ENCODE data around the gene SLC6A17. TPM values are rescaled to one million over a fixed set of nuclear protein-coding genes. Genes with fewer than 3 reads are reported as not detected.

SLC6A17 gene
- total RNA-seq, 2 donors from 2014 or later: 0.51 to 1.8 TPM

DNA sequence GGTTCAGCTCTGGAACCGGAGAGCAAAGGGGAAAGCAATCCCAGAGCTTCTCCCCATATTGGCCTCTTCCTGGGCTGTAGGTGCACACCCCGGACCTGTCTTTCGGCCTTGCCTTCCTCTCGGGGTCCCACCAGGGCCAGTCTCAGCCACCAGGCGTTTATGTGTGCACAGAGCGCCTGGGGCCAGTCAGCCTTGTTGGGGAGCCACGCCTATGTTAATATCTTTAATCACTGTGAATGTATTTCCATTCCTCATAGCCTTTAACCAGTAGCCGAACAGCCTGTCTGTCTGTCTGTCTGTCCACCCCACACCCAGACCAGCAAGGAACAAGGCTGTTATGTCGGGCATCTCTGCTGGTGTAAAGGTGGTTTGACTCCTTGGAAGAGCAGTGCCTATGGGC, 78.6 kb downstream of the SLC6A17 start:
- intact Hi-C loops (cut with DNase I): no loop called here
- no peak for DNase-seq (ENCODE audit: low spot score)

DNA sequence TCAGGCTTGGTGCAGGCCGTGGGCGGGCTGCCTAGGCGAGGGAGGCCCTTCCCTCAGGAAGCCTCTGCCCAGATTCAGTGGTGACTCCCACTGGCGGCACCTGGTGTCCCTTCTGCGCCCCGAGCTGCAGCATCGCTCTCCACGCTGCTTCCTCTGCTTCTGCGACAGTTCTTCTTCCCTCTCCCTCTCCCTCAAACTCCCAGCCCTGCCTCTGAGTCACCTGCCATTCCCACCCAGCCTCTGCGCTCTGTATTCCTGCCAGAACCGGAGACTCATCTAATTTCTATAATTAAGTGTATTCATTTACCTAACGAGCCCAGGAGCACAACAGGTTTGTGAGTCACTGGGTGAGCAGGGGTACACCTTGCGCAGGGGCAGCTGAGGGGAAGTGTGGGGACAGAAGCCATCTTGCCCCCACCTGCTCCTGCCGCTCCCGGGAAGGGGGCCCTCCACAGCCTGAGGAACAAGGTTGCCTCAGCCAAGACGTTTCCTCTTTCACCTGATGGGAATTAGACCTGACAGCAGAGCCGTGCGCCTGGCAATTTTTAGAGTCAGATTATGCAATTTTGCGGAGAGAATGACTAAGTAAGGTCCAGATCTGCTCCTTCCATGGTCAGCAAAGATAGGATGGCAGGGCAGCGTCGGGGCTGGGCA, 79.2 kb downstream of the SLC6A17 start:
- DNase-seq (ENCODE audit: low spot score): no peak

DNA sequence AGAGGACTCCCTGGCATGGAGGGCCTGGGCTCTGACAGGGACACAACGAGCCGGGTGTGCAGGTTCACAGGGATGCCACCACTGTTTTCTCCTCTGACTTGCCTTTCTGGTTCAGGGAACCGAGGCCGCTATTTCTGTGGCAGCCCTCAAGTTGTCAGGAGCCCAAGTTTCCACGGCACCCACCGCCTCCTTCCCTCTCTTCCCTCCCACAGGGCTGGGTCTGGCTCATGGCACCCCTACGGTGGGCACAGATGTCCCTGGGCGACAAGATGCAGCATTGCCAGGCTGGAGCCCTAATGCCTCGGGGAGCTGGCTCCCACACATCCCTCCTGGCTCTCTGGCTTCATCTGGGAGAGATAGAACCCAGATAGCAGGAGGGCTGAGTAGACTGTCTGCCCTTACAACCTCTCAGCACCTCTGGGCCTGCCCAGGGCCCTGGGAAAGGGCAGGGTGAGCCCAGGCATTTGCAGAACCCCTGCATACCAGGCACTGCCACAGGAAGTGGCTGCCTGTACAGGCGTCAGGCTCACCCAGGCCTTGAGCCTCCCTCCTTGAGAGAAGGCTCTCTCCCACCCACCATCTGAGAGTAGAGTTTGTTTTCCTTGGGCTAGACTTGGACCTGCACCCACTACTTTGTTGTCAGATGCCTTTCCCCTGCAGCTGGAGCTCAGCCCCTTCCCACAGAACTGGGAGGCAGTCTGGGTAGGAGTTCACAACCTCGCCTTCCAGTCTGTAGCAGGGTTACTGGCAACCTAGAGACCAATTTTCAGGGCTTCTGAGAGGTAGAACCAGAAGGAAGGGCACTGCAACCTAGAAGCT, 80.3 kb downstream of the SLC6A17 start:
- DNase-seq (ENCODE audit: low spot score): no peak
- intact Hi-C loops (cut with DNase I): loop anchor here in 1 of 2 donors (1.0 kb wide), 2 partner anchors 15 to 178 kb away; no protein-coding TSS in a partner anchor

More for the DNA sequence above, 79.2 kb downstream of the SLC6A17 start:
- intact Hi-C loops (cut with DNase I): loop anchor here in 1 of 2 donors (1.0 kb wide), 2 partner anchors 16 to 179 kb away; no protein-coding TSS in a partner anchor

- DNase-seq (ENCODE audit: low spot score): no peak
- intact Hi-C loops (cut with DNase I): no loop called here
Observed at GRCh38 chr1:110233861-110234260, 83.6 kb downstream of the SLC6A17 start.

DNA sequence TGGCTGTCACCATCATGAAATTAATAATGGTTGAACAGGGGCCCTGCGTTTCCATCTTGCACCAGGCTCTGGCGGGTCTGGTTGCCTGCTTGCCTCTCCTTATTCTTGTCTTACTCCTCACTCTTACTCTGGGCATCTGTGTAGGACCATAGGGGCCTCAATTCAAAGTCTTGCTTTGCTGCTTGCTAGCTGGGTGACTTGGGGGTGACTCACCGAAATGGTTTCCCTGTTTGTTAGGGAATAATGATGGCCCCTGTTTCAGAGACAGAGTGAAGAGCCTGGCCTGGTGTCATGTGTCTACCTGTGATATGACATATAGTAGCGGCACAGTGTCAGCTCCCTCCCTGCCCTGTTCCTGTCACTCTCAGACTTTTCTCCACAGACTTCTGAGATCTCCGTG, 84.4 kb downstream of the SLC6A17 start:
- intact Hi-C loops (cut with DNase I): no loop called here

GRCh38 chr1:110235181-110235833, 85.0 kb downstream of the SLC6A17 start:
- intact Hi-C loops (cut with DNase I): no loop called here
- no peak for DNase-seq (ENCODE audit: low spot score)

More for the DNA sequence above, 84.4 kb downstream of the SLC6A17 start:
- no peak for DNase-seq (ENCODE audit: low spot score)

- intact Hi-C loops (cut with DNase I): loop anchor here in 1 of 2 donors (1.0 kb wide), 1 partner anchor 36 kb away; no protein-coding TSS in a partner anchor
- DNase-seq (ENCODE audit: low spot score): peak; percentile 4
Observed at GRCh38 chr1:110235834-110236682, 85.8 kb downstream of the SLC6A17 start.

GRCh38 chr1:110237386-110238152, 87.3 kb downstream of the SLC6A17 start:
- intact Hi-C loops (cut with DNase I): no loop called here
- DNase-seq (ENCODE audit: low spot score): peak; percentile 62

- intact Hi-C loops (cut with DNase I): loop anchor here in 1 of 2 donors (1.0 kb wide), 1 partner anchor 73 kb away; no protein-coding TSS in a partner anchor
- peak; percentile 70 for DNase-seq (ENCODE audit: low spot score)
Observed at GRCh38 chr1:110239441-110240430, 89.4 kb downstream of the SLC6A17 start.

- intact Hi-C loops (cut with DNase I): loop anchor here in 1 of 2 donors (1.0 kb wide), 1 partner anchor 72 kb away; no protein-coding TSS in a partner anchor
- peak; percentile 75 for DNase-seq (ENCODE audit: low spot score)
Observed at GRCh38 chr1:110240476-110241210, 90.3 kb downstream of the SLC6A17 start.

DNA sequence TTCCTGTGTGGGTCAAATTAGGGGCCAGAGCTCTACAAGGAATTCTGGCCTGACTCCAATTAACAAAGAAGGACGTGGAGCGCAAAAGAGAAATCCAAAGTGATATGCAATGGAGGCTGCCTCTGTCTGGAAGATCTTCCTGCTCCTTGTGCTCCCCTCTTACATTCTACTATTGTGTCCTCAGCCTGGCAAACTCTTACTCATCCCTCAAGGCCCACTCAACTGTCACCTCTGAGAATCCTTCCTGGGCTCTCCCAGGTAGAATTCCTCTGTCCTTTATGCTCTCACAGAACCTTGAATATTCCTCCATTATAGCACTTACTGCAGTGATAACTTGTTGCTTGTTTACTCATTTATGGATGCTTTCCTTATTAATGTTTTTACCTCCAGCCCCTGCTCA, 91.2 kb downstream of the SLC6A17 start:
- DNase-seq (ENCODE audit: low spot score): peak; percentile 5

GRCh38 chr1:110242062-110242461, 91.8 kb downstream of the SLC6A17 start:
- intact Hi-C loops (cut with DNase I): no loop called here

More for the DNA sequence above, 91.2 kb downstream of the SLC6A17 start:
- intact Hi-C loops (cut with DNase I): no loop called here

DNA sequence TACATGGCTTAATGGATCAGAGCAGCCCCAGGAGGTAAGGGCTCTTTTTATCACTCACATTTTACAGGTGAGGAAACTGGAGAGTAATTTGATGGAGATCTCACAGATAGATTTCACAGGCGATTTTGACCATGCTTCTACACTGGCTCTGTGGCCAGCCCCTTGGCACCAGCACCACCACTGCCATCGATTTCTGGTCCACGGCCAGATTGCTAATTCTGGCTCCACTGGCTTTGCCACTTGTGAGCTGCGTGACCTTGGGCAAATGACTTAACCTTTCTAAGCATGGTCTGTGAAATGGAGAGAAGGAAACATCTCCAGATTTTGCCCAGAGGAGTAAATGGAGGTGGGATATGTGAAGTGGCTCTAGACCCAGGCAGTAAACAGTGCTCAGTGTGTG, 92.4 kb downstream of the SLC6A17 start:
- intact Hi-C loops (cut with DNase I): no loop called here
- peak; percentile 53 for DNase-seq (ENCODE audit: low spot score)

More at GRCh38 chr1:110242062-110242461, 91.8 kb downstream of the SLC6A17 start:
- DNase-seq (ENCODE audit: low spot score): peak; percentile 70

GRCh38 chr1:110243146-110243545, 92.9 kb downstream of the SLC6A17 start:
- DNase-seq (ENCODE audit: low spot score): peak; percentile 43
- intact Hi-C loops (cut with DNase I): no loop called here

- no peak for DNase-seq (ENCODE audit: low spot score)
- intact Hi-C loops (cut with DNase I): no loop called here
Observed at GRCh38 chr1:110243574-110243973, 93.3 kb downstream of the SLC6A17 start.
